OCI-LY1 (cell line): ENCODE data around the gene ZFYVE26.

ENCODE experiments used
- H2AFZ ChIP-seq: fragments of 200-600 bp; sonication (generic), shearing (Covaris generic); 2 replicates; pipeline ENCODE4 v1.6.0; 2014; ENCODE audit warnings: antibody characterized with exemption, mild to moderate bottlenecking, low read length
- H3F3A ChIP-seq: fragments of 200-600 bp; sonication (generic), shearing (Covaris generic); 2 replicates; pipeline ENCODE4 v1.6.0; 2014; ENCODE audit warnings: mild to moderate bottlenecking, antibody characterized with exemption, low read length, moderate library complexity; ENCODE audit not compliant: insufficient read depth
- H3K27ac ChIP-seq: fragments of 200-600 bp; sonication (generic); 2 replicates; pipeline ENCODE4 v1.5.1; 2014; ENCODE audit warnings: low read length, mixed run types, mild to moderate bottlenecking, low read depth; ENCODE audit not compliant: poor library complexity, severe bottlenecking
- H3K27me3 ChIP-seq: fragments of 200-600 bp; sonication (generic); 2 replicates; pipeline ENCODE4 v1.6.0; 2014; ENCODE audit warnings: antibody characterized with exemption, mild to moderate bottlenecking, low read length, moderate library complexity; ENCODE audit not compliant: insufficient read depth
- H3K36me3 ChIP-seq: fragments of 200-600 bp; sonication (generic); 2 replicates; pipeline ENCODE4 v1.6.1; 2014; ENCODE audit warnings: mild to moderate bottlenecking, antibody characterized with exemption, low read length, moderate library complexity, mixed read lengths; ENCODE audit not compliant: insufficient read depth
- H3K4me1 ChIP-seq: fragments of 200-600 bp; sonication (generic); 2 replicates; pipeline ENCODE4 v1.5.1; 2014; ENCODE audit warnings: mild to moderate bottlenecking, low read length, moderate library complexity; ENCODE audit not compliant: insufficient read depth, severe bottlenecking
- H3K4me2 ChIP-seq: fragments of 200-600 bp; sonication (generic), shearing (Covaris generic); 2 replicates; pipeline ENCODE4 v1.6.1; 2014; ENCODE audit warnings: low read length
- H3K4me3 ChIP-seq: fragments of 200-600 bp; sonication (generic); 2 replicates; pipeline ENCODE4 v1.5.1; 2014; ENCODE audit warnings: low read length, low read depth, mild to moderate bottlenecking, mixed read lengths; ENCODE audit not compliant: poor library complexity, severe bottlenecking
- H3K79me2 ChIP-seq: fragments of 200-600 bp; shearing (Covaris generic); 2 replicates; pipeline ENCODE4 v1.6.1; 2016; ENCODE audit warnings: mixed run types, low read length, mixed read lengths; ENCODE audit not compliant: insufficient read depth
- H3K9ac ChIP-seq: fragments of 200-600 bp; sonication (generic), shearing (Covaris generic); 2 replicates; pipeline ENCODE4 v1.6.1; 2014; ENCODE audit warnings: mild to moderate bottlenecking, low read length, mixed read lengths
- H3K9me2 ChIP-seq: fragments of 200-600 bp; sonication (generic), shearing (Covaris generic); 2 replicates; pipeline ENCODE4 v1.6.1; 2014; ENCODE audit warnings: low read depth, mild to moderate bottlenecking, low read length, mixed read lengths
- H3K9me3 ChIP-seq: fragments of 200-600 bp; shearing (Covaris generic); 2 replicates; pipeline ENCODE4 v1.6.1; 2014; ENCODE audit warnings: low read length, mixed read lengths
- H4K20me1 ChIP-seq: fragments of 200-600 bp; sonication (generic), shearing (Covaris generic); 2 replicates; pipeline ENCODE4 v1.6.0; 2016; ENCODE audit warnings: mild to moderate bottlenecking, low read length; ENCODE audit not compliant: insufficient read depth
- CTCF ChIP-seq: fragments of 200-600 bp; sonication (generic), shearing (Covaris generic); IDR thresholded peaks from 2 replicates; pipeline ENCODE4 v1.5.1; 2017; ENCODE audit warnings: mild to moderate bottlenecking, antibody characterized with exemption, low read length, moderate library complexity, mixed read lengths
- EZH2 ChIP-seq: fragments of 200-600 bp; sonication (generic), shearing (Covaris generic); IDR thresholded peaks from 2 replicates; pipeline ENCODE4 v1.8.0; 2017; ENCODE audit warnings: borderline replicate concordance, mixed run types, mild to moderate bottlenecking, antibody characterized with exemption, low read length, moderate library complexity, mixed read lengths

ZFYVE26 gene

GRCh38 chr14:67785270-67786109 is 30.9 kb downstream of the ZFYVE26 start:
- peaks cover 99% of the 10 kb centered on the region for H3K36me3 ChIP-seq
- no peaks in the 10 kb centered on the region for H3K4me1 ChIP-seq
- no peak overlapping the region for H3K4me3 ChIP-seq
- TF ChIP-seq CTCF: no peak
- TF ChIP-seq EZH2: no peak
- H3K79me2 ChIP-seq: no peaks in the 10 kb centered on the region
- H3F3A ChIP-seq: no peaks in the 10 kb centered on the region
- no peak overlapping the region for H2AFZ ChIP-seq
- H3K9ac ChIP-seq: no peak overlapping the region
- no peaks in the 10 kb centered on the region for H3K9me2 ChIP-seq
- no peaks in the 10 kb centered on the region for H3K27me3 ChIP-seq
- H4K20me1 ChIP-seq: no peaks in the 10 kb centered on the region
- no peak overlapping the region for H3K27ac ChIP-seq
- H3K4me2 ChIP-seq: no peak overlapping the region
- H3K9me3 ChIP-seq: no peaks in the 10 kb centered on the region

- peaks cover 94% of the 10 kb centered on the region for H3K36me3 ChIP-seq
These were observed 32.1 kb downstream of the ZFYVE26 start for GRCh38 chr14:67784244-67784823.

GRCh38 chr14:67782090-67782489 is 34.3 kb downstream of the ZFYVE26 start:
- Histone ChIP-seq H3K9ac (no peak overlapping the region), H3K79me2 (no peaks in the 10 kb centered on the region), H3K9me2 (no peaks in the 10 kb centered on the region), H3K4me2 (no peak overlapping the region), H4K20me1 (no peaks in the 10 kb centered on the region), H3F3A (no peaks in the 10 kb centered on the region), H3K4me1 (no peaks in the 10 kb centered on the region), H3K9me3 (no peaks in the 10 kb centered on the region), H2AFZ (no peak overlapping the region), H3K27me3 (no peaks in the 10 kb centered on the region), H3K27ac (no peak overlapping the region), H3K36me3 (peaks cover 86% of the 10 kb centered on the region), H3K4me3 (no peak overlapping the region)
- TF ChIP-seq EZH2: no peak
- TF ChIP-seq CTCF: no peak

More at GRCh38 chr14:67784244-67784823, 32.1 kb downstream of the ZFYVE26 start:
- Histone ChIP-seq H3K4me2 (no peak overlapping the region), H3K9me2 (no peaks in the 10 kb centered on the region), H3F3A (no peaks in the 10 kb centered on the region), H4K20me1 (no peaks in the 10 kb centered on the region), H3K9ac (no peak overlapping the region), H3K27ac (no peak overlapping the region), H3K9me3 (no peaks in the 10 kb centered on the region), H3K79me2 (no peaks in the 10 kb centered on the region), H3K4me3 (no peak overlapping the region), H3K27me3 (no peaks in the 10 kb centered on the region), H3K4me1 (no peaks in the 10 kb centered on the region), H2AFZ (no peak overlapping the region)
- TF ChIP-seq EZH2 (no peak), CTCF (no peak)
